Liver (tissue), 9 donors: ENCODE data around the gene GABBR2. TPM values are rescaled to one million over a fixed set of nuclear protein-coding genes. Genes with fewer than 3 reads are reported as not detected.

Experiments
- DNase-seq: peaks from one replicate; pipeline ENCODE4 v3.0.0-alpha.2; 2017; ENCODE audit warnings: low spot score
- H3K27ac ChIP-seq, 2 donors: one replicate each; pipeline ENCODE4 v1.7.0; 2013; ENCODE audit warnings: inconsistent platforms in 2 of 2, low read length in 2 of 2, control low read depth in 1 of 2, low read depth in 1 of 2, mild to moderate bottlenecking in 1 of 2
- H3K27me3 ChIP-seq, 4 donors: one replicate each; pipeline versions ENCODE4 v1.6.1 to v1.7.0; 2013; ENCODE audit warnings: low read length in 3 of 4, inconsistent platforms in 1 of 4, mild to moderate bottlenecking in 1 of 4, moderate library complexity in 1 of 4; ENCODE audit not compliant: control insufficient read depth in 4 of 4, insufficient read depth in 4 of 4
- H3K36me3 ChIP-seq, 4 donors: one replicate each; pipeline versions ENCODE4 v1.6.1 to v1.7.0; 2013; ENCODE audit warnings: low read length in 3 of 4, mild to moderate bottlenecking in 3 of 4, low read depth in 1 of 4, moderate library complexity in 1 of 4; ENCODE audit not compliant: control insufficient read depth in 4 of 4, insufficient read depth in 3 of 4
- H3K4me1 ChIP-seq, 4 donors: one replicate each; pipeline versions ENCODE4 v1.6.1 to v1.7.0; 2013; ENCODE audit warnings: low read length in 3 of 4, mild to moderate bottlenecking in 3 of 4, moderate library complexity in 1 of 4; ENCODE audit not compliant: control insufficient read depth in 4 of 4, insufficient read depth in 4 of 4
- H3K4me3 ChIP-seq, 3 donors: one replicate each; pipeline versions ENCODE4 v1.6.1 to v1.7.0; 2013; ENCODE audit warnings: low read length in 3 of 3, control low read depth in 1 of 3, low read depth in 1 of 3, mild to moderate bottlenecking in 1 of 3
- H3K9ac ChIP-seq, 2 donors: one replicate each; pipeline ENCODE4 v1.7.0; 2013; ENCODE audit warnings: low read length in 2 of 2, mild to moderate bottlenecking in 2 of 2, moderate library complexity in 2 of 2, control low read depth in 1 of 2, low read depth in 1 of 2
- H3K9me3 ChIP-seq, 4 donors: one replicate each; pipeline versions ENCODE4 v1.6.1 to v1.7.0; 2013; ENCODE audit warnings: low read length in 3 of 4; ENCODE audit not compliant: control insufficient read depth in 4 of 4
- EGR1 ChIP-seq, 2 donors: IDR thresholded peaks; 2 replicates each; pipeline ENCODE4 v1.6.1; 2016 to 2018; ENCODE audit warnings: antibody characterized with exemption in 2 of 2, low read depth in 2 of 2
- FOXA1 ChIP-seq: IDR thresholded peaks from 2 replicates; pipeline ENCODE4 v1.6.1; 2016; ENCODE audit warnings: antibody characterized with exemption
- FOXA2 ChIP-seq: IDR thresholded peaks from 2 replicates; pipeline ENCODE4 v1.6.1; 2016; ENCODE audit warnings: antibody characterized with exemption
- GABPA ChIP-seq, 2 donors: IDR thresholded peaks in 1 of 2; conservative IDR thresholded peaks in 1 of 2; 2 replicates each; pipeline ENCODE4 v1.6.1; 2016; ENCODE audit warnings: antibody characterized with exemption in 2 of 2, mild to moderate bottlenecking in 1 of 2, moderate library complexity in 1 of 2
- HNF4A ChIP-seq, 2 donors: conservative IDR thresholded peaks; 2 replicates each; pipeline ENCODE4 v1.6.1; 2016; ENCODE audit warnings: antibody characterized with exemption in 2 of 2, mild to moderate bottlenecking in 2 of 2
- HNF4G ChIP-seq: IDR thresholded peaks from 2 replicates; pipeline ENCODE4 v1.6.1; 2016; ENCODE audit warnings: antibody characterized with exemption
- JUND ChIP-seq, 2 donors: IDR thresholded peaks; 2 replicates each; pipeline ENCODE4 v1.6.1; 2016; ENCODE audit warnings: antibody characterized with exemption in 2 of 2
- NR2F2 ChIP-seq: IDR thresholded peaks from 2 replicates; pipeline ENCODE4 v1.6.1; 2016; ENCODE audit warnings: antibody characterized with exemption
- RAD21 ChIP-seq, 2 donors: IDR thresholded peaks; 2 replicates each; pipeline ENCODE4 v1.6.1; 2016; ENCODE audit warnings: antibody characterized with exemption in 2 of 2, mild to moderate bottlenecking in 2 of 2
- RXRA ChIP-seq, 2 donors: IDR thresholded peaks; 2 replicates each; pipeline ENCODE4 v1.6.1; 2017 to 2018; ENCODE audit warnings: antibody characterized with exemption in 2 of 2, mild to moderate bottlenecking in 1 of 2
- SP1 ChIP-seq: IDR thresholded peaks from 2 replicates; pipeline ENCODE4 v1.6.1; 2018; ENCODE audit warnings: antibody characterized with exemption, mild to moderate bottlenecking
- TAF1 ChIP-seq: conservative IDR thresholded peaks from 2 replicates; pipeline ENCODE4 v1.6.1; 2016; ENCODE audit warnings: antibody characterized with exemption, mild to moderate bottlenecking
- YY1 ChIP-seq: IDR thresholded peaks from 2 replicates; pipeline ENCODE4 v1.6.1; 2016; ENCODE audit warnings: antibody characterized with exemption, mild to moderate bottlenecking
- WGBS: extraction: QIAGEN DNeasy Blood & Tissue Kit; methylation state at CpG from one replicate; pipeline ENCODE4 v1.1.7; 2013; 5-methylcytosine and 5-hydroxymethylcytosine counted together
- polyA plus RNA-seq, 2 donors: library from polyadenylated mRNA; stranded (reverse) in 1 of 2; unstranded in 1 of 2; fragments of 200-250 nt in 1 of 2; fragments of >200 nt in 1 of 2; fragmentation: Nextera tagmentation in 1 of 2; extraction: Ambion mirVana in 1 of 2; gene quantifications; one replicate each; pipeline versions ENCODE4 v1.2.1 to v1.2.3, GENCODE V29; 2013 to 2015
- total RNA-seq, 2 donors: library from RNA; depleted of rRNA; stranded (reverse); fragments of >200 nt; gene quantifications; one replicate each; pipeline ENCODE4 v1.2.3, GENCODE V29; 2014
- TF ChIP-seq, protein P1 (sequence below): IDR thresholded peaks from 2 replicates; pipeline ENCODE4 v1.6.1; 2016; ENCODE audit warnings: antibody characterized with exemption
- TF ChIP-seq, protein P2 (sequence below): IDR thresholded peaks from 2 replicates; pipeline ENCODE4 v1.6.1; 2016; ENCODE audit warnings: antibody characterized with exemption
- TF ChIP-seq, protein P3 (sequence below): fragments of 150-350 bp; IDR thresholded peaks from 2 replicates; pipeline ENCODE4 v1.5.1; 2017; ENCODE audit warnings: improper control_type of control experiment, low read depth, low read length; ENCODE audit not compliant: missing input control
- TF ChIP-seq, protein P4 (sequence below): IDR thresholded peaks from 2 replicates; pipeline ENCODE4 v1.6.1; 2016; ENCODE audit warnings: antibody characterized with exemption
- TF ChIP-seq, protein P5 (sequence below): IDR thresholded peaks from 2 replicates; pipeline ENCODE4 v1.6.1; 2016; ENCODE audit warnings: antibody characterized with exemption, mild to moderate bottlenecking
- donor health status: healthy.
- donor health status: healthy.
- donor health status: healthy.
- donor health status: healthy.
- donor health status: healthy.

The GABBR2 gene
- total and polyA plus RNA-seq, 4 donors = 0.03 to 0.23 (median 0.08) TPM; not detected in 1

DNA sequence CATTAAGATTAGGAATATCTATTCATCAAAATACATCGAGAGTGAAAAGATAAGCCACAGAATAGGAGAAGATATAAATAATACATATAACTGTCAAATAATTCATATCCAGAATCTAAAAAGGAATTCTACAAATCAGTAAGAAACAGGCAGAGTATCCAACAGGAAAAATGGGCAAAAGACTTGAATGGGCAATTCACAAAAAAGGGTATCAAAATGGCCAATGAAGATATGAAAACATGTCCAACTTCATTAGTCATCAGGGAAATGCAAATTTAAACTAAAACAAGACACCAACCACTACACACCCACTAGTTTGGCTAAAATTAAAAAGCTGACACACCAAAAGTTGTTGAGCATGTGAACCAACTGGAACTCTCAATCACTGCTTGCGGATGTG is 246.4 kb downstream of the GABBR2 start:
- TF ChIP-seq, protein P1, sequence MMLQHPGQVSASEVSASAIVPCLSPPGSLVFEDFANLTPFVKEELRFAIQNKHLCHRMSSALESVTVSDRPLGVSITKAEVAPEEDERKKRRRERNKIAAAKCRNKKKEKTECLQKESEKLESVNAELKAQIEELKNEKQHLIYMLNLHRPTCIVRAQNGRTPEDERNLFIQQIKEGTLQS = no peak
- TF ChIP-seq RAD21 (IDR thresholded peaks at IDR 0.05) (no peak), YY1 (no peak), SP1 (no peak), FOXA1 (no peak)
- 95% methylated on average over 2 of the region's 2 CpGs for WGBS
- Histone ChIP-seq H3K27ac (no peak overlapping the region), H3K27me3 (no peaks in the 10 kb centered on the region), H3K9ac (no peak overlapping the region), H3K9me3 (peaks cover 3 to 15% (median 5%) of the 10 kb centered on the region in 4 donors), H3K4me3 (no peak overlapping the region), H3K36me3 (no peaks in the 10 kb centered on the region), H3K4me1 (no peaks in the 10 kb centered on the region)
- DNase-seq = no peak

DNA sequence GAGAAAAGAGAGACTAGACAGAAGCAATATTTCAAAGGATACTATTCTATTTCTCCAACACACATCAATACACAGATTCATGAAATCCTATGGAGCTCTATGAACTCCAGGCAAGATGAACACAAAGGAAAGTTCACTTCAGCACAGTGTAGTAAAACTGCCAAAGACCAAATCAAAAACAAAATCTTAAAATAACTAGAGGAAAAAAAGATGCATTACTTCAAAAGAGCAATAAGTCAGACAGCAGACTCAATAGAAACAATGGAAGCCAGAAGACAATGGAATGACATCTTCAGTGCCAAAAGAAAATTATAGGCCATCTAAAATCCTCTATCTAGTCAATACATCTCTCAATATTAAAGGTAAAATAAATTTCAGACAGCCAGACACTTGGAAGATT is 248.0 kb downstream of the GABBR2 start:
- no peak for DNase-seq
- no peaks in the 10 kb centered on the region for H3K36me3 ChIP-seq

More for the DNA sequence above, 248.0 kb downstream of the GABBR2 start:
- no peak for TF ChIP-seq FOXA2
- TF ChIP-seq YY1 = no peak
- TF ChIP-seq SP1 = no peak
- no peak for TF ChIP-seq HNF4G
- TF ChIP-seq, protein P2, sequence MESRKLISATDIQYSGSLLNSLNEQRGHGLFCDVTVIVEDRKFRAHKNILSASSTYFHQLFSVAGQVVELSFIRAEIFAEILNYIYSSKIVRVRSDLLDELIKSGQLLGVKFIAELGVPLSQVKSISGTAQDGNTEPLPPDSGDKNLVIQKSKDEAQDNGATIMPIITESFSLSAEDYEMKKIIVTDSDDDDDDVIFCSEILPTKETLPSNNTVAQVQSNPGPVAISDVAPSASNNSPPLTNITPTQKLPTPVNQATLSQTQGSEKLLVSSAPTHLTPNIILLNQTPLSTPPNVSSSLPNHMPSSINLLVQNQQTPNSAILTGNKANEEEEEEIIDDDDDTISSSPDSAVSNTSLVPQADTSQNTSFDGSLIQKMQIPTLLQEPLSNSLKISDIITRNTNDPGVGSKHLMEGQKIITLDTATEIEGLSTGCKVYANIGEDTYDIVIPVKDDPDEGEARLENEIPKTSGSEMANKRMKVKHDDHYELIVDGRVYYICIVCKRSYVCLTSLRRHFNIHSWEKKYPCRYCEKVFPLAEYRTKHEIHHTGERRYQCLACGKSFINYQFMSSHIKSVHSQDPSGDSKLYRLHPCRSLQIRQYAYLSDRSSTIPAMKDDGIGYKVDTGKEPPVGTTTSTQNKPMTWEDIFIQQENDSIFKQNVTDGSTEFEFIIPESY = no peak
- TF ChIP-seq, protein P1 = no peak
- no peak for TF ChIP-seq FOXA1
- TF ChIP-seq, protein P3, sequence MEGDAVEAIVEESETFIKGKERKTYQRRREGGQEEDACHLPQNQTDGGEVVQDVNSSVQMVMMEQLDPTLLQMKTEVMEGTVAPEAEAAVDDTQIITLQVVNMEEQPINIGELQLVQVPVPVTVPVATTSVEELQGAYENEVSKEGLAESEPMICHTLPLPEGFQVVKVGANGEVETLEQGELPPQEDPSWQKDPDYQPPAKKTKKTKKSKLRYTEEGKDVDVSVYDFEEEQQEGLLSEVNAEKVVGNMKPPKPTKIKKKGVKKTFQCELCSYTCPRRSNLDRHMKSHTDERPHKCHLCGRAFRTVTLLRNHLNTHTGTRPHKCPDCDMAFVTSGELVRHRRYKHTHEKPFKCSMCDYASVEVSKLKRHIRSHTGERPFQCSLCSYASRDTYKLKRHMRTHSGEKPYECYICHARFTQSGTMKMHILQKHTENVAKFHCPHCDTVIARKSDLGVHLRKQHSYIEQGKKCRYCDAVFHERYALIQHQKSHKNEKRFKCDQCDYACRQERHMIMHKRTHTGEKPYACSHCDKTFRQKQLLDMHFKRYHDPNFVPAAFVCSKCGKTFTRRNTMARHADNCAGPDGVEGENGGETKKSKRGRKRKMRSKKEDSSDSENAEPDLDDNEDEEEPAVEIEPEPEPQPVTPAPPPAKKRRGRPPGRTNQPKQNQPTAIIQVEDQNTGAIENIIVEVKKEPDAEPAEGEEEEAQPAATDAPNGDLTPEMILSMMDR = no peak
- no peak for TF ChIP-seq JUND (IDR thresholded peaks at IDR 0.05)
- TF ChIP-seq GABPA (IDR thresholded peaks at IDR 0.05 in 1 of 2, conservative IDR thresholded peaks at IDR 0.05 in 1 of 2) = no peak
- TF ChIP-seq, protein P4, sequence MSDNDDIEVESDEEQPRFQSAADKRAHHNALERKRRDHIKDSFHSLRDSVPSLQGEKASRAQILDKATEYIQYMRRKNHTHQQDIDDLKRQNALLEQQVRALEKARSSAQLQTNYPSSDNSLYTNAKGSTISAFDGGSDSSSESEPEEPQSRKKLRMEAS = no peak
- no peak for TF ChIP-seq TAF1
- no peak for TF ChIP-seq RAD21 (IDR thresholded peaks at IDR 0.05)
- no peak for TF ChIP-seq EGR1 (IDR thresholded peaks at IDR 0.05; ENCODE audit: low read depth in 2 of 2)
- no peak for TF ChIP-seq NR2F2
- no peak for TF ChIP-seq RXRA (IDR thresholded peaks at IDR 0.05)
- no peak for TF ChIP-seq HNF4A (conservative IDR thresholded peaks at IDR 0.05)
- TF ChIP-seq, protein P5, sequence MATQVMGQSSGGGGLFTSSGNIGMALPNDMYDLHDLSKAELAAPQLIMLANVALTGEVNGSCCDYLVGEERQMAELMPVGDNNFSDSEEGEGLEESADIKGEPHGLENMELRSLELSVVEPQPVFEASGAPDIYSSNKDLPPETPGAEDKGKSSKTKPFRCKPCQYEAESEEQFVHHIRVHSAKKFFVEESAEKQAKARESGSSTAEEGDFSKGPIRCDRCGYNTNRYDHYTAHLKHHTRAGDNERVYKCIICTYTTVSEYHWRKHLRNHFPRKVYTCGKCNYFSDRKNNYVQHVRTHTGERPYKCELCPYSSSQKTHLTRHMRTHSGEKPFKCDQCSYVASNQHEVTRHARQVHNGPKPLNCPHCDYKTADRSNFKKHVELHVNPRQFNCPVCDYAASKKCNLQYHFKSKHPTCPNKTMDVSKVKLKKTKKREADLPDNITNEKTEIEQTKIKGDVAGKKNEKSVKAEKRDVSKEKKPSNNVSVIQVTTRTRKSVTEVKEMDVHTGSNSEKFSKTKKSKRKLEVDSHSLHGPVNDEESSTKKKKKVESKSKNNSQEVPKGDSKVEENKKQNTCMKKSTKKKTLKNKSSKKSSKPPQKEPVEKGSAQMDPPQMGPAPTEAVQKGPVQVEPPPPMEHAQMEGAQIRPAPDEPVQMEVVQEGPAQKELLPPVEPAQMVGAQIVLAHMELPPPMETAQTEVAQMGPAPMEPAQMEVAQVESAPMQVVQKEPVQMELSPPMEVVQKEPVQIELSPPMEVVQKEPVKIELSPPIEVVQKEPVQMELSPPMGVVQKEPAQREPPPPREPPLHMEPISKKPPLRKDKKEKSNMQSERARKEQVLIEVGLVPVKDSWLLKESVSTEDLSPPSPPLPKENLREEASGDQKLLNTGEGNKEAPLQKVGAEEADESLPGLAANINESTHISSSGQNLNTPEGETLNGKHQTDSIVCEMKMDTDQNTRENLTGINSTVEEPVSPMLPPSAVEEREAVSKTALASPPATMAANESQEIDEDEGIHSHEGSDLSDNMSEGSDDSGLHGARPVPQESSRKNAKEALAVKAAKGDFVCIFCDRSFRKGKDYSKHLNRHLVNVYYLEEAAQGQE = no peak
- Histone ChIP-seq H3K27ac (no peak overlapping the region), H3K4me1 (no peaks in the 10 kb centered on the region), H3K9ac (no peak overlapping the region), H3K9me3 (peaks cover 3 to 15% (median 5%) of the 10 kb centered on the region in 4 donors), H3K27me3 (no peaks in the 10 kb centered on the region), H3K4me3 (no peak overlapping the region)
